ENCODE data around the gene ENO4.

Gene ENO4

DNA sequence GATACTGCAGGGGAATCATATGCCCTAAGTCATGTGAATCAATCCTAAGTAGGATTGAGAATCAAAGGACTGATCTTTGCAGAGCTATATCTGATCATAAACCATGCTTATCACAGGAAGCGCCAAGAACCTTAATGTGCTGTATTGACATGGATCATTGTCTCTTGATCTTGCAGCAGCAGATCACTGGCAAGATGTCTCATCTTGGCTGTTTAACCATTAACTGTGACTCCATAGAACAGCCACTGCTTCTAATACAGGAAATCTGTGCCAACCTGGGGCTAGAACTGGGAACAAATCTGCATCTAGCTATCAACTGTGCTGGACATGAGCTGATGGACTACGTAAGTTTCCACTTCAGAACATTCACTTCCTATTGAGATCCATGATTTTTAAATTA is 21.6 kb downstream of the ENO4 start:
- DNase-seq (ENCODE audit: low read depth), result no peak

DNA sequence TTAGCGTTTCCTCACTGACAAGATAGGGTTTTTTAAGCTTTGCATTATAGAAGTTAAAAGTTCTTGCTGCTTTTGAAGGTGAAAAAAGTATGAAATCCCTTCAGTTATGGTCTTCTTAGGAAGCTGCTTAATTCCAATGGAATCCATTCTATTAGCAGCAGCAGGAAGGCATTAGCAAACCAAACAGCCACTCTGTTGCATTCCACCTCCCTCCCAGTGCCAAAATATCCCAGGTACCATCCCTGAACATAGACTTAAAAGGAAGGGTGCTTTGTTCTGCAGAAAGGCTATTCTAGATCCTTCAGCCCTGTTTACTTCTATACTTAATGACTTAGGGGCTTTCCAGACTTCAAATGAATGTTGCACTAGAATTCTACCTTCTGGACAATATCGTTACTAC is 23.8 kb downstream of the ENO4 start:
- no peak for DNase-seq (ENCODE audit: low read depth)

DNA sequence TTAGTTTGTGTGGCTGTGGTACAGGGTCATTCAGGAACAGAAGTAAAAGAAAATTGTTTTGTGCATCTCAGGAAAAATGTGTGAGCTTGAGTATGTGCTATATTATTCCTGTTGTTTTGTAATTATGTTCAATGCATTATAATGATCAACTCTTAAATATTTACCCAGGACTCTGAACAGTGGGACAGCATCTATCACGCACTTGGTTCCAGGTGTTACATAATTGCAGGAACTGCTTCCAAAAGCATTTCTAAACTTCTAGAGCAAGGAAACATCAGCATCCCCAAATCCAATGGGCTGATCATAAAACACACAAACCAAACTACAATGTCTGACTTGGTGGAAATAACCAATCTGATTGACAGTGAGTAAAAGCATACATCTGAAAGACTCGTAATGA is 26.6 kb downstream of the ENO4 start:
- DNase-seq (ENCODE audit: low read depth), result no peak

DNA sequence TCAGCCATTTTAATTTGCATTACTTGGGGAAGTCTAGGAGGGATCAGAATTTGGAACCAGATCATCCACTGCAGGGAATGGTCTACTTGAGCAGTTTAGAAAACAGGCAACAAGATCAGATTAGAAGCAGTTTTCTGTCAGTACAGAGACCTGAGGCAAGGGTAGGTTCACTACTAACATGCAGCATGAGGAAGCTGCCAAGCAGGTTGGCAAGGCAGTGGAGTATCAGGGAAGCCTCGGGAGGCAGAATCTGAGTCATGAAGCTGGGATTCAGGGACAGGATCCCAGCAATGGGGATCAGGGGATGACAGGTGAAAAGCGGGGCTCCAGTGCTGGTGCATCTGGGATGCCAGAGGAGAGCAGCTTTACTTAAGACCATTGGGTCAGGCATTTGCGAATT is 28.1 kb downstream of the ENO4 start:
- no peak for DNase-seq (ENCODE audit: low read depth)

DNA sequence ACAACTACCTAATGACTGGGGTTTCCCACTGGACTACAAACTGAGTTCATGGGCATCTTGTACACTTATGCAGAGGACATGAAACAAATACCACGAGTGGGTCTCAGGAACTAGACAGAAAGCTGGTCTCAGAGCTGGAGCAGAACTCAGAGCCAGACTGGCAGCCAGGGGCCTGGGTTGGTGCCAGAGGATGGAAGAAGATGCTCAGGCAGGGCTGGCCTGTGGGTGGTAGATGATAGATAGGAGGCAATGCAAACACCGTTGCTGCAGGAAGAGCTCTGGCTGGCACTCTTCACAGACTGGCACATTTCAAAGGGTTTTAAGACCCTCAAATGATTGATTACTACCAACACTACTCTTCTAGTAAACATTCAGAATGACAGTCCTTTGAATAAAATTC is 28.8 kb downstream of the ENO4 start:
- no peak for DNase-seq (ENCODE audit: low read depth)

DNA sequence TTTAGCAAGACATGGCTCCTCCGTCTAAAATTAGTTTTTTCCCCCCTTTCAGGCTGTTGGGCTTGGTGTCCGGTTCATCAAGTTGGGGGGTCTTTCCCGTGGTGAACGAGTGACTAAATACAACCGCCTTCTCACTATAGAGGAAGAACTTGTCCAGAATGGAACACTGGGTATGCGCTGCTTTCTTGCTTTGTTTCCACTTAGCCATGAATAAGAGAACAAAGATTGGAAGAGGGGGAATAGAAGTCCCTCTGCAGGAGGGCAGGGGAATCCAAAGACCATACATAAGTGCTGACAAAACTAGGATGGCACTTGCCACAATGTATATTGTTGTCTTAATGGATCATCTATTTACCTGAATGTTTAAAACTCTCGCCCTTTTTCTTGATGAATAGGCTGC is 30.5 kb downstream of the ENO4 start:
- DNase-seq (ENCODE audit: low read depth), result no peak

DNA sequence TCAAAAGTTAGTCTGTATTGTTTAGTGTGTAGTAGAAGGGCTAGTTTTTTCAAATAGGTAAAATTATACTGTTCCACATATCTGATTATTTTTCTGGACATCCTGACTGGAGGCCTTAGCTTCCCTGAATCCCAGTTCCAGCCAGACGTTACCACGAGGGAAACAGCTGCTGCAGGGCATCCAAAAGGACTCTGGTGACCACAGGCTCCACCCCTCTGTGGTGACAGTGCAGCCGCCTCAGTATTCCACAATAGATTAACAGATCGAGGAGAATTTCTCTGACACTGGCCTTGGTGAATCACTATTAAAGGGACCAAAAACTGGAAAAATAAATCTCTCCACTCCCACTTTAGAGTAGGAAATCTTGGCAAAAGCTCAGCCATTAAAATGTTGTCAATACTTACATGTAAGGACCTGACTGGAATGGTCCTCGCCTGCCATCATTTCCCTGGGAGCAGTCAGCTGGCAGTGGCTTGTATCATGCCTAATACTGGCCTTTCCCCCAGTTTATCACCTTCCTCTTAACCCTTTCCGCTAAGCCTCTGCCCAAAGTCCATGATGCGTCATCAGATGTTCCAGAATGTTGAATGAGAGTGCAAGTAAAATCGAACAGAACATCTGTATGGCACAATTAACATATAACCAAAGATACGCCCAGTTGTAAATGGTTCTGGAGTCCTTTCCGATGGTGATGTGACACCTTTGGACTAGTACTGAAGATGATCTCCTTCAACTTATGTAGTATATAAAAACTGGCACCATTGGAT is 31.6 kb downstream of the ENO4 start:
- no peak for DNase-seq (ENCODE audit: low read depth)

DNA sequence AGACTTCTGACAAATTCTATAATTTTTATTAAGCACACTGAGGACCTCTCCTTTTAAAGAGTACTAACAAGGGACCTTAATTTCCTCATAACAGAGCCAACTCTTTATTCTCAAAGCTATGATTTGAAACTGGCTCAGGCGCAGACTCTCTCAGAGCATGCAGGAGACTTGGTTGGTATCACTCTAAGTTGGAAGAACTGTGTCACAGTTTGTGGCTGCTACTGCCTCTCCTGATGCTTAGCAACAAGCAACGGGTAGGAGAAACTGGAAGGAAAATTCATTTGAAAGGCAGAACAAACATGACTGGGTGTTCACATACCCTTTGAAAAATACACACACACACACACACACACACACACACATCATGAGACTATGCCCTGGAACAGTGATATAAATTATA is 33.3 kb downstream of the ENO4 start:
- DNase-seq (ENCODE audit: low read depth), result no peak

DNA sequence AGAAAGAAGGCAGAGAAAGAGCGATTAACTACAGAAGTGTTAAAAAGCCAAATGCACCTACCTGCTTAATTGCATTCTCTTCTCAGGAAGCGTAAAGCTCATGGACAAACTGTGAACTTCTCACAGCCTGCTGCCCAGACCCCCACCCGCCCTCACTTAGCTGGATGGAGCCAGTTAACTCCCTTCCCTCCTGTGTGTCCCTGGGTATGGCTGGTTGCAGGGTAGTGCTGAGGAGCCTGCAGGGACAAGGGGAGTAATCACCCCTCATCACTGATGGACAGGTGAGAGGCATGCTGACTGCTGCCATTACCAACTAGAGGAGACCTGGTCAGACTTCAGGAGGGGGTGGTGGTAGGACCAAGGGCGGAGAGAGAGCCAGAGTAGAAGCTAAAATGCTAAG is 37.5 kb downstream of the ENO4 start:
- no peak for DNase-seq (ENCODE audit: low read depth)

DNA sequence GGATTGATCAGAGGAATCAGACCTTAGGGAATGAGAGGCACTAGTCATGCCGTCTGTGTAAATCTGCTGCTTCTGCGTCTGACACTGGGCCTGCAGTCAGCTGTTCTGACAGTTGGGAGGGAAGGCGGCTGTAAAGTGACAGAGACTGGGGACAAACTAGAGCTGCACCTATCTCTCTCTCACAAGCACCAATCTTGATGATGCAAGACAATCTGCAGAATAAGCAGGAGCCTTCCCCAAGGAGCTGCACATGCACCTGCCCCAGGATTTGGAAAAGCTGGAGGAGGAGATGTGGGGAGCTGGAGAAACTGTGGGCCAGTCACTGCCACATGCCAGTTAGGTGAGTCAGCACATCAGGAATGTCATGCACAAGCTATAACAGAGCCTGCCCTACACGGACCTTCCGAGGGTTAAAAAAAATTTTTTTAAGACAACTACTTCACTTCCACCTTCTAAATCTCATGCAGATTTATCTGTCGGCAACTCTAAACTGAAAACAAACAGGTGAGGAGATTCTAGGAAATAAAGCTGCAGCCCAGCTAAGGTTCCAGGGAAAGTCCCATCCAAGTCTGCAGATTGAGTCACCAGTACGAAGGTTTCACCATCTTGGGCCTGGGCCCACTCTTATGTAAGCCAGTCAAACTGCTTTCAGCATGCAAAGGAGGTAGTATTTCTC is 39.2 kb downstream of the ENO4 start:
- DNase-seq (ENCODE audit: low read depth), result no peak

DNA sequence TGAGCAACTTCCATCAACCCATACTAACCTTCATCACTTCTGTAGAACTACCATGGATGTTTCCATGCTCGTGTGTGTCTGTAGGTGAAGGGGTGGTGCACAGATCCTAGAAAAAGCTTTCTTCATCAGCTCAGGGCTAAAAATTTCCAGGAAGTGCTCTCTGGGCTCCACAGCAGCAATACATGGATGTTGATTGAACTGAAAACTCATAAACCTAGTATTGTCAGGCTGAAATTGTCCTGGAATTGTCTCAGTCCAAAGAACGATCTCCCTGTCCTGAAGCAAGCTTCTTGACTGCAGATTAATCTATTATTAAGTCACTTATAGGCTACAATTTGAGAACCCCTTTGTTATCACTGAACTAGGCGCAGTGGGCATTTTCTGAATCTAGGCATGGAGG is 39.8 kb downstream of the ENO4 start:
- DNase-seq (ENCODE audit: low read depth), result no peak

DNA sequence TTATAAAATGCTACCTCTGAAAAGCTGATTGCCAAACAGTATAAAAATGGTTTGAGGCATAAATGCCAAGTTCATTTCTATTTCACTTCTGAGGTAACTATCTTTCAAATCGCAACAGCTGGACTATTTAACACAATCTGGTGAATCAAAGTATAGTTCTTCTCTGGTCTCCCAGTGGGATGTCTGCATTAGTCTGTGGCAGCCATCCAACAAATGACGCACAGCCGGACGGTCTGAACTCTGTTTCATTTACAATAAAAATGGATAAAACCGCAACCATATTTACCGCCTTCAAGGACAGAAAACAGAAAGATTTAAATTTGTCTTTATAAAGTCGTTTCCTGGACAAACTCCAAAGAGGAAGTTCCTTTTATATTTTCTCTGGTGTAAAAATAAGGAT is 41.9 kb downstream of the ENO4 start:
- DNase-seq (ENCODE audit: low read depth), result no peak

DNA sequence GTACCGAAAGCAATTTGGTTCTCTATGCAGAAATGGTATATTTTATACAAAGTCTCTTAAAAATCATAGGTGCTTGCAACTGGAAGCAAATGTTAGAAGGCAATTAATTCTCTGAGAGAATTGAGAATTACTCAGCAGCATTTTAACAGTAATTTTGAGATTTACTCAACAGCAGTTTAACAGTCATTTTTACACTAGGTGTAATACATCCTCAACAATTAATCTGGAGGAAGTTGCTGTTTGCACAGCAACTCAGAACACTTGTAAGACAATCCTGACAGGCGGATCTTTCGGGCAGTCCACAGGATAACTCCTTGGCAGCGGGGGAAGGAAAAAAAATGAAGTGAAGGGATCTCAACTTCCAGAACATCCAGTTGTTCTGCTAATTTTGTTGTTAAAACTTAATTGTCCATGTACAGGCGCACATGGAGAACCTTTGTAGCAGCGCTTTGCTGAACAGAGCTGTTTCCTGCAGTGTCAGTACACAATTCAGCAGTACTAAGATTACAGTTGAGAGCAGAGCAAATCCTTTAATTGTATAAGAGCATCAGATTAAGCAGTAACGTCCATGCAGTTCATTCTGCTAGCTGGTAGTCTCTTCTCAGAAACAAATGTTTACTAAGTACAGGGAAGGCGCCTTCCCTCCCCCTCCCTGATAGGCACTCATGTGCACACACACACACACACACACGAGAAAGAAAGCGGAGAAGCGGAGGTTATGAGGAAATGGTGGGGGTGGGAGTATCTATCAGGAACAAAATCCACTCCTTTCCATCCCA is 43.8 kb downstream of the ENO4 start:
- DNase-seq (ENCODE audit: low read depth), result no peak

DNA sequence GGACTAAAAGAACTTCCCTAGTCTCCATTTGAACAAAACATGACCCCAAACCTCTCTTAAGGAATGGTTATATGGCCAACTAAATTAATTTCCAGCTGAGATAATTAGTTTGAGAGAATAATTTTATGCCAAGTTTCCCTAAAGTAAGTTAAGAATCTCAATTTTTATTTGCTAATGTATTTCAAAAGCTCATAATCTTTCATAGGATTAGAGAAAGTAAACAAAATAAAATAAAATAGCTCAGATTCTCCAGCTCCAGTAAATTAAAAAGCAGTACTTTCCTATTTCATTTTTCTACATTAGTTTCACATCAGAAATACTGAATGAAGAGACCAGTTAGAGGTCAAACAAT is 44.4 kb downstream of the ENO4 start:
- DNase-seq (ENCODE audit: low read depth), result no peak

DNA sequence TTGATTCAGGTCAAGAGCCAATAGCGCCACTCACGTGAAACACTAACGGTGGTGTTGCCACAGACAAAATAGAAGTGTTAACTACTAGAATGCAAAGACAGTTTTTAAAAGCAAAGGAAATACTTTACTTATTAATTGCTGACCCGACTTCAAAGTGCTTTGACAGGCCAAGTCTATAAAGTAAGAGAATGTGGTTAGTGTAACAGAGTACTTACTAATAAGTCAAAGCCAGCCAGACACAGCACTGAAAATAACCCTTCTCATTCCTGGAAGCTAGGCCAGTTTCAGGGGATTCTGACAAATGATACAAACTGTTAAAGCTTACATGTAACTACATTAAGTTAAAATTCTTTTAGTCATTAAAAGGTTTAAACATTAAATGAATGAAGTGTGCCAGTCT is 50.3 kb downstream of the ENO4 start:
- no peak for DNase-seq (ENCODE audit: low read depth)

DNA sequence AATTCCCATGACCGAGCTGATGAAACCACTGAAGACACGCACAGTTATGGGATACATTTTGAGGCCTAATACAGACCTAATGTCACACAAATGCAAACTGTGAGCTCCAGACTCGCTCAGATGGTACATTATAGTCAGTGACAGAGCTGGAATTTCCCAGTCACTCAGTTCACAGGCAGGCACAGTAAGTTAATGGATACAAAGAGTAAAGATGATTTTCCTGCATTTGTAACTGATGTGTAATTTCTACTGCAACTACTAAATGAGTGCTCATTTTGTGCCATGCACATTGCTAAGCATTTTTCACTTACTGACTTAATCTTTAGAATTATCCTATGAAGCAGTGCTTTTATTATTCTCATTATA is 56.5 kb downstream of the ENO4 start:
- DNase-seq (ENCODE audit: low read depth), result no peak

DNA sequence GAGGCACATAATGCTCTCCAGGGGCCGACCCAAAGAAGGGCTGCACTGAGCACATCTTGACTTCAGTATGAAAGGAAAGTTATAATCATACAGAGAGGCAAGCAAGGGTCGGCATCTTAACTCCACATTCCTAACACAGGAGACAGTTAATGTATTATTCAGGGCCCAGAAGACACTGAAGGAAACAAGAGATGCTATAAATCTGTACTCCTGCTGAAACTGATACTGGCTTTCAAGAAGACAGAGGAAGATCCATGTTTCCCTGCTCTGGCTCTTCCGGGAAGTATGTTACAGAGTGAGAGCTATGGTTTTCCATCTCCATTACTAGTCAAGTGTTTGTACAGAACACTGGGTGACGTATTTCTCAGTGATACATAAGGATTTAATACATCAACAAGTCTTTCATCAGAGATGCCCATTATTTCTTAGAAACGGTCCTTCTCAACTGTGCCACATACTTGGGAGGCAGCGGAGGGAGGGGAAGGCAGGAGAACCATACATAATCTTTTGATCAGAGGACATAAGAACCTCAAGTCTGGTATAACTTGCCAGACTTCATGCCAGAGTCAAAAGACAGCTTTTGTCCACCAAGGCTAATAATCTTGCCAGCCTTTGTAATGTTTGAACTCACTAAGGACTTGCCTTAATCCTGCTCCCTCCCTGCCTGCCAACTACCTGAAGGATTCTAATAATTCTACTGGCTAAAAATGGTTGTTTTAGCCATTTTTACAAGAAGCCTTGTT is 58.1 kb downstream of the ENO4 start:
- DNase-seq (ENCODE audit: low read depth), result no peak

DNA sequence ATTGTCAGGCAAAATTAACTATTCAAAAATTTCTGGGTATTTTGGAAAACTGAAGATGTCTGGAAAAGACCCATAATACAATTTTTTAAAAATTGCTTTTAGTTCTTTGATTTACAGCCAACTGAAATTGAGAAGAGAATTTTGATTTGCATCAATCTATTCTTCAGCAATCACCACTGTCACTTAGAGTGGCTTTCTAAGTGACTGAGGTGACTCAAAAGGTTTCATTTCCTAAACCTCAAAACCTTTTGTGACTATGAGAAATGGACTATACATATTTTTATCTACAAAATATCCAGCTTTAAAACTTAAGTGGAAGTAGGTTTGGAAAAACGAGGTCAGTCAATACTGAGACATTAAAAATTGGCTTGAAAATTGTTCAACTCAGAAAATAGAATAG is 60.0 kb downstream of the ENO4 start:
- no peak for DNase-seq (ENCODE audit: low read depth)

DNA sequence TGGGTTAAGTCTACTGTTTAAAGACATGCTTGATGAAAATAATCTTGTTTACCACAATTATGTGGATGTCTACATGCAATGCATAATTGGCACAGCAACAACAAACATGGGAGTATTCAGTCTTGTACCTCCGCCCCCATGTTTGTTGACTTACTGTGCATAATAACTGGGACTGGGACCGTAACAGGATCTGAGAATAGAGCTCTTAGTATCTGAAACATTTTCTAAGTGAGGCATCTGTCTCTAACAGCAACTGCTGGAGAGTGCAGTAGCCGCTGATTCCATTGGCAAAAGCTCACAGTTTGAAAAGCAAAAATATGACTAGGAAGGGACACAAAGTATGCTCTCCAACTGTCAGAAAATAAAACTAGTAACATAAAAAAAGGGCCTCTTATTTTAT is 61.6 kb downstream of the ENO4 start:
- DNase-seq (ENCODE audit: low read depth), result no peak

DNA sequence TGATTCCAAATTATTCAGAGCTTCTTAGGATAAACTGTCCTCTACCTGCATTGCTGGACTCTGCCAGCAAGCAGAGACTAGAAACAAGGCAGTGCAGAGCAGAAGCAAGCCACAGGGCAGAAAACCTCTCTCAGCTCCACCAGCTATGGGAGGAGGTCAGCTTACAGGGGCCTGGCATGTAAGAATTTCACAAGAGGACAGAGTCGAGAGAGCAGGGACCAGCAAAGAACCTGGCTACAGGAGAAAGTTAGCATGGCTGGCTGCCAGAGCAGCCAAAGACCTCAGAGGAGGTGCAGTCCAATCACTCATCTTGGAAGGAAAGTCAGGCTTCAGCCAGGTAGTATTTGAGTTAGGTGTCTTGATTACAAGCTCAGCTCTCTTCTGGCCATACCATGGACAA is 62.9 kb downstream of the ENO4 start:
- DNase-seq (ENCODE audit: low read depth), result no peak

DNA sequence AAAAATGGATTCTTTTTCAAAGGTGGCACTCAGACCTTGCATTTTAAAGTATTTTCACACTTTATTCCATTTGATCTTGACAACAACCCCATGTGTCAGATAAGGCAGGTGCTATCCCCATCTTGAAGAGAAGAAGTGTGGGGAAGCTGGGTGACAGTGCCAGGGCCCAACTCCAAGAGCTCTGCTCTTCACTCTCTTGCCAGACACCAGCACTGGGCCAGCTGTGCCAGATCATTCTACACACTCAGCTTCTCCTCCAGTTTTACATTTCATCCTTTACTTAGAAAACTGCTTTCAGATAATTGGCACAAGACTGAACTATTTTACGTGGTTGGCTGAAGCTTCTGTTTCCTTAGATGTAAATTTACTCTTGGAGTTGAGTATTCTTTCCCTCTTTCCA is 64.4 kb downstream of the ENO4 start:
- DNase-seq (ENCODE audit: low read depth), result no peak

DNA sequence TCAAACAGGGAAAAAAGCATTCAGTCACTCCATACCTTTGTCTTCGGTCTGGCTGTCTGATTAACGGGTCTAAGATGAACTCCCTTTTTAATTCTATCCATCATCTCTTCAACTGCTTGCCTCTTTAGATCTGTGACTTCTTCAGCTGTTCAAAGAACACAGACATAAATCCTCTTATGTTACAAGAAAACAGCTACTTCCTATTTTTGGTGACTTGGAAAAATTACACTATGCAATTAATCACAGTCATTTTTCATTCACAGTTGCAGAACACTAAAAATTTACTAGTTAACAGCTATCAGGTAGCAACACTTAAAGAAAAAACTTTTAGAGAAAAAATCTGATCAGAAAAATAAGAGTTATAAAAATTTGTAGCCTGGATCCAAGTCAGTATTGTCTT is 66.0 kb downstream of the ENO4 start:
- no peak for DNase-seq (ENCODE audit: low read depth)

DNA sequence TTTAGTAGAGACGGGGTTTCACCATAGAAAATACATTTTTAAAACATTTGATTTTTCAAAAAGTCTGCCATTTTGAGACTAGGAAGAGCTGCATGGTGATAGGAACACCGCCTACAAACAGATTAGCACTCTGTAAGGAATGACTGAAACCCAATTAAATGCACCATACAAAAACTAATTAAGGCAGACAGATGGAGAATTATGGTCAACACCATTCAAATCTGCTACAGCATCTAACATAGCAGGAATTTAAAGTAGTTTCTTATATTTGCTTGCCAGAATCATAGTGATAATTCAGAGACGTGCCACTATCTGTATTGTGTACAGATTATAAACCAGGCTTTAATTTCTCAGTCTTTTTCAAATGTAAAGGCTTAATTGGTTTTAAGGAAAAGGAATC is 68.2 kb downstream of the ENO4 start:
- no peak for DNase-seq (ENCODE audit: low read depth)

Measured in stimulated activated CD8-positive, alpha-beta memory T cell treated with anti-CD3 and anti-CD28 coated beads, Interleukin-12 subunit alpha, Interleukin-12 subunit beta, amount 100 ng/mL, for 1 hour (primary cell).